B cell (primary cell): Measurements from ENCODE around the gene STX7. TPM values are rescaled to one million over a fixed set of nuclear protein-coding genes. Genes with fewer than 3 reads are reported as not detected.

ENCODE experiments used
- ATAC-seq: fragments of 200-7000 bp; cut with Tn5 transposase; one replicate; pipeline ENCODE4 v1.10.0; 2021; ENCODE audit warnings: low read depth, mild to moderate bottlenecking, moderate number of reproducible peaks, moderate library complexity
- CTCF ChIA-PET: fragments of 350-600 bp; sonication (Branson Sonifier 250); formaldehyde crosslinking; loops from one replicate; lab custom pipeline; 2021; ENCODE audit warnings: antibody characterized with exemption, inconsistent platforms; lab: Charles Lee
- POLR2A ChIA-PET: fragments of 350-600 bp; sonication (Branson Sonifier 250); formaldehyde crosslinking; loops from one replicate; lab custom pipeline; 2021; ENCODE audit warnings: antibody characterized with exemption; lab: Charles Lee
- DNase-seq: peaks from one replicate; pipeline ENCODE4 v3.0.0; 2013
- H2AFZ ChIP-seq: 2 replicates; pipeline ENCODE4 v1.6.1; 2012; ENCODE audit warnings: mild to moderate bottlenecking, low read depth, low read length; ENCODE audit not compliant: insufficient read depth, poor library complexity, severe bottlenecking
- H3K27ac ChIP-seq, 2 donors: 1 replicate in 1 of 2; 2 replicates in 1 of 2; pipeline ENCODE4 v1.5.1; 2012 to 2013; ENCODE audit warnings: low read length in 2 of 2, mild to moderate bottlenecking in 2 of 2, moderate library complexity in 1 of 2
- H3K27me3 ChIP-seq, 4 experiments: fragments of 200-600 bp in 1 of 4; sonication (generic) in 1 of 4; replicated peaks in 1 of 4; 1 replicate in 2 of 4; 2 replicates in 2 of 4; pipeline versions ENCODE4 v1.6.1 to v1.7.0; 2013 to 2016; ENCODE audit warnings: low read length in 3 of 4, mild to moderate bottlenecking in 2 of 4, mixed read lengths in 1 of 4, moderate library complexity in 1 of 4; ENCODE audit not compliant: insufficient read depth in 4 of 4, control insufficient read depth in 3 of 4; ENCODE audit errors: control extremely low read depth in 1 of 4
- H3K36me3 ChIP-seq, 2 experiments: replicated peaks in 1 of 2; 1 replicate in 1 of 2; 2 replicates in 1 of 2; pipeline versions ENCODE4 v1.6.1 to v1.7.1; 2013; ENCODE audit warnings: low read length in 1 of 2; ENCODE audit not compliant: insufficient read depth in 2 of 2, control insufficient read depth in 1 of 2; ENCODE audit errors: control extremely low read depth in 1 of 2, extremely low read depth in 1 of 2
- H3K4me1 ChIP-seq, 2 donors: fragments of 200-600 bp in 1 of 2; sonication (generic) in 1 of 2; 1 replicate in 1 of 2; 2 replicates in 1 of 2; pipeline versions ENCODE4 v1.5.1 to v1.6.1; 2013 to 2017; ENCODE audit warnings: low read length in 2 of 2; ENCODE audit not compliant: control insufficient read depth in 2 of 2, insufficient read depth in 2 of 2
- H3K4me2 ChIP-seq: replicated peaks from 2 replicates; pipeline ENCODE3; 2012; ENCODE audit warnings: mild to moderate bottlenecking, low read depth, low read length; ENCODE audit not compliant: poor library complexity, severe bottlenecking
- H3K4me3 ChIP-seq, 5 experiments: fragments of 200-600 bp in 1 of 5; sonication (generic) in 1 of 5; 1 replicate in 3 of 5; 2 replicates in 2 of 5; pipeline versions ENCODE4 v1.5.1 to v1.7.0; 2011 to 2016; ENCODE audit warnings: low read length in 4 of 5, mild to moderate bottlenecking in 4 of 5, low read depth in 2 of 5, control low read depth in 1 of 5, moderate library complexity in 1 of 5; ENCODE audit not compliant: insufficient read depth in 1 of 5; ENCODE audit errors: control extremely low read depth in 1 of 5, extremely low read depth in 1 of 5
- H3K79me2 ChIP-seq: fragments of 200-600 bp; sonication (generic); one replicate; pipeline ENCODE4 v1.6.0; 2016; ENCODE audit warnings: low read length; ENCODE audit not compliant: control insufficient read depth, insufficient read depth
- H3K9ac ChIP-seq: fragments of 200-600 bp; sonication (generic); 2 replicates; pipeline ENCODE4 v1.6.1; 2017; ENCODE audit warnings: mild to moderate bottlenecking, low read length, moderate library complexity
- H3K9me3 ChIP-seq, 3 donors: one replicate each; pipeline versions ENCODE4 v1.6.1 to v1.7.1; 2013; ENCODE audit warnings: low read length in 2 of 3; ENCODE audit not compliant: control insufficient read depth in 2 of 3, insufficient read depth in 1 of 3; ENCODE audit errors: control extremely low read depth in 1 of 3
- H4K20me1 ChIP-seq: 2 replicates; pipeline ENCODE4 v1.6.0; 2012; ENCODE audit warnings: mild to moderate bottlenecking, low read length; ENCODE audit not compliant: insufficient read depth, control insufficient read depth, poor library complexity, severe bottlenecking
- H3K27ac Mint-ChIP-seq: one replicate; pipeline ENCODE4 v1.8.0; 2021; ENCODE audit warnings: mixed read lengths
- H3K27me3 Mint-ChIP-seq: one replicate; pipeline ENCODE4 v1.8.0; 2021; ENCODE audit warnings: mixed read lengths
- H3K4me1 Mint-ChIP-seq: one replicate; pipeline ENCODE4 v1.8.0; 2021; ENCODE audit warnings: mixed read lengths
- H3K4me3 Mint-ChIP-seq: one replicate; pipeline ENCODE4 v1.8.0; 2021; ENCODE audit warnings: mixed read lengths
- H3K9me3 Mint-ChIP-seq: one replicate; pipeline ENCODE4 v1.8.0; 2022; ENCODE audit warnings: mixed read lengths; ENCODE audit not compliant: insufficient read depth
- CTCF ChIP-seq: fragments of 200-600 bp; IDR thresholded peaks from one replicate; pipeline ENCODE4 v1.8.0; 2022; ENCODE audit warnings: antibody characterized with exemption, mild to moderate bottlenecking
- EZH2 ChIP-seq: IDR thresholded peaks from 2 replicates; pipeline ENCODE4 v1.6.1; 2012; ENCODE audit warnings: borderline replicate concordance, low read depth, mild to moderate bottlenecking, moderate library complexity, low read length; ENCODE audit not compliant: insufficient read depth, poor library complexity, severe bottlenecking
- WGBS: methylation state at CpG from one replicate; pipeline ENCODE4 v1.1.5; 2013; ENCODE audit warnings: missing lambda C conversion rate; ENCODE audit not compliant: insufficient coverage; 5-methylcytosine and 5-hydroxymethylcytosine counted together
- intact Hi-C: fragments of 100-400 bp; cut with micrococcal nuclease; formaldehyde crosslinking; loops from one replicate; pipeline ENCODE4 v1.10.0; 2022
- polyA plus RNA-seq: library from polyadenylated mRNA; depleted of rRNA; stranded (reverse); fragments of >200 nt; gene quantifications from 2 replicates; pipeline ENCODE4 v1.2.3, GENCODE V29; 2012
- total RNA-seq, 2 donors: library from RNA; stranded (reverse); fragments of 120-200 nt in 1 of 2; gene quantifications; 1 replicate in 1 of 2; 2 replicates in 1 of 2; pipeline versions ENCODE4 v1.2.3 to v1.2.4, GENCODE V29; 2013 to 2022

STX7 gene
- total and polyA plus RNA-seq, 2 donors (not counting 1 experiment from before 2014, with no cell fraction given), result 70.9 to 221 TPM

GRCh38 chr6:132423839-132424238 lies 89.1 kb downstream of the STX7 start:
- Histone ChIP-seq H3K27ac (no peak overlapping the region), H3K9ac (no peak overlapping the region), H3K79me2 (no peaks in the 10 kb centered on the region), H3K4me3 (no peak overlapping the region), H2AFZ (no peak overlapping the region), H3K9me3 (peaks cover 0 to 8% (median 0%) of the 10 kb centered on the region in 3 donors), H3K27me3 (peaks cover 0 to 5% (median 2%) of the 10 kb centered on the region in 4 experiments), H3K4me1 (no peaks in the 10 kb centered on the region), H3K36me3 (no peaks in the 10 kb centered on the region), H4K20me1 (no peaks in the 10 kb centered on the region), H3K4me2 (no peak overlapping the region)
- WGBS, result no CpG with 5 or more reads among the region's 3 CpGs
- ChIA-PET CTCF (interaction anchor here (1.2 kb wide), 1 partner anchor 123 kb away, joined by 3 read pairs; no protein-coding TSS in a partner anchor), POLR2A (no interaction called here)
- intact Hi-C loops, result no loop called here
- H3K9me3 Mint-ChIP-seq, result peaks cover 17% of the 10 kb centered on the region
- H3K27me3 Mint-ChIP-seq, result peaks cover 8% of the 10 kb centered on the region
- no peak for DNase-seq
- no peaks in the 10 kb centered on the region for H3K4me1 Mint-ChIP-seq
- TF ChIP-seq CTCF (no peak), EZH2 (no peak)
- no peak overlapping the region for H3K27ac Mint-ChIP-seq
- no peak for ATAC-seq
- no peak overlapping the region for H3K4me3 Mint-ChIP-seq

GRCh38 chr6:132418235-132418965 lies 94.5 kb downstream of the STX7 start:
- intact Hi-C loops, result no loop called here
- H3K4me3 Mint-ChIP-seq, result no peak overlapping the region
- Histone ChIP-seq H3K4me3 (no peak overlapping the region), H4K20me1 (no peaks in the 10 kb centered on the region), H3K9me3 (peaks cover 0 to 11% (median 0%) of the 10 kb centered on the region in 3 donors), H3K79me2 (no peaks in the 10 kb centered on the region), H3K36me3 (no peaks in the 10 kb centered on the region), H2AFZ (no peak overlapping the region), H3K4me1 (no peaks in the 10 kb centered on the region), H3K9ac (no peak overlapping the region), H3K27me3 (peaks cover 0 to 4% (median 2%) of the 10 kb centered on the region in 4 experiments), H3K27ac (no peak overlapping the region), H3K4me2 (no peak overlapping the region)
- no peaks in the 10 kb centered on the region for H3K4me1 Mint-ChIP-seq
- no CpG with 5 or more reads among the region's 6 CpGs for WGBS
- ChIA-PET POLR2A (no interaction called here), CTCF (interaction anchor here (1.0 kb wide), 1 partner anchor 25 kb away, joined by 3 read pairs; no protein-coding TSS in a partner anchor)
- TF ChIP-seq CTCF, result no peak
- peaks cover 12% of the 10 kb centered on the region for H3K9me3 Mint-ChIP-seq
- DNase-seq, result no peak
- no peak for ATAC-seq
- H3K27ac Mint-ChIP-seq, result no peak overlapping the region
- peaks cover 4% of the 10 kb centered on the region for H3K27me3 Mint-ChIP-seq
